Stimulated activated CD4-positive, alpha-beta T cell treated with anti-CD3 and anti-CD28 coated beads, TNF-alpha, amount 100 ng/mL, for 24 hours (primary cell): ENCODE results near the gene DLGAP1.

Source experiments
- DNase-seq, 3 experiments: peaks; one replicate each; pipeline ENCODE4 v3.0.0-alpha.2; 2020; ENCODE audit warnings: low read depth in 3 of 3

Gene DLGAP1

DNA sequence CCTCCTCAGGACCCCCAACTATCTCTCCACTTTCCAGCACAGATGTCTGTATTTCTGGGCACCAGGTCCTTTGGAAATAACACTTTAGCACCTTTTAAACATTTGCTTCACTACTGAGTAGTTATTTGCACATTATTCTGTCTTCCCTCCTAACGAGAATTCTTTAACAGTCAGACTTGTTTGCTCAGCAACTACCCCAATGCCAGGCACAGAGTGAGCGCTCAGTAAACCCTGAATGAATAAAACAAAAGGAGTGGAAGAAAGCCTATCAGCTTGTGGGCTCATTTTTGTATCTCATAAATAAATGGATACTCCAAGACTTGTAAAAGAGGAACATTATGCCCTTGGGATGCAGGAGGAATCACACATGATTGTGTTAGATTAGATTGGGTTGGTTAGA, 554.8 kb downstream of the DLGAP1 start:
- no peak for DNase-seq

DNA sequence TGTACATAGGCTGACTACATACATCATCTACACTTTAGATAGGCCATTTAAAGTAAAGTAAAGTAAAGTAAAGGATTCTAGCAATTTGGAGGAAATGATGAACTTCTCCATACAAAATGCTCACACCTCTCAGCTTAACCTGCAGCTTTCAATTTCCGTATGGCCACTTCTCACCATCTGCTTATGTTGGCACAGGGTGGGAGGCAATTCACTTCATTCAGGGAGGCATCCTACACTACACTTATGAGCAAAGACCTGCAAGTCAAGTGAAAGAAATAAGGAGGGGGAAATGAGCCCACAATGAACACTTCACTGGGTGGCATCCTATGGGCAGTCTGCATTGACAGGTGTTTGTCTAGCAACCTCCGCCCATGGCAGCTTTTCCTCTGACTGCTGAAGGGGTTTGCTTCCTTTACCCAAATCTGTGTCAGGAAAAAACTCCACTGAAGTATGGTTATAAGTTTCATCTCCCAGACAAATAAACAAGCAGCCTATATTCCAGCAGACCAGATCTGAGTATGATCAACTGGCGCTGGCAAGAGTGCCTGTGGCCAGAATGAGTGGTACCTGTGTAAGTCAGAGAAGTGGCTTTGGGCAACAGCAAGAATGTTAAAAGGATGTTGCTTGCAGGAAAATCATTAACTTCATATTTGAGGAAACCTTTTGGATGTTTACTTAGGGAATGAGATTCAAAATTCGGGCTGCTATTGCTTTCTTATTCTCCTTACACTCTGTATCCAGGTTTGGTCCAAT, 556.1 kb downstream of the DLGAP1 start:
- no peak for DNase-seq

DNA sequence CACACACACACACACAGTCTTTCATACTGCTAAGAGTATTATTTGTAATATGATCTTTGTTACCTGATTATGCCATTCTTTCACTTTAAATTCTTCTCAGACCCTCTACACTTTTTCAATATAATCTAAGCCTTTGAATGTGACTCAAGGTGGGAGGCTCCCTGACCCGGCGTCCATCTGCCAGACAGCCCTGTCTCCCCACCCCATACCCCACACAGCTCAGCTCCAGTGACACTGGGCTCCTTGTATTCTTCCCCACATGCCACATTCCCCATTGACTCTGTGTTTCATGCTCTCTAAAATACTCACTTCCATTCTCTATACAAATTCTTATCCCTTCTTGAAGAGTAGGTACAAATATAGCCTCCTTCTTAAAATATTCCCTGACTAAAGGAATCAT, 563.0 kb downstream of the DLGAP1 start:
- no peak for DNase-seq

DNA sequence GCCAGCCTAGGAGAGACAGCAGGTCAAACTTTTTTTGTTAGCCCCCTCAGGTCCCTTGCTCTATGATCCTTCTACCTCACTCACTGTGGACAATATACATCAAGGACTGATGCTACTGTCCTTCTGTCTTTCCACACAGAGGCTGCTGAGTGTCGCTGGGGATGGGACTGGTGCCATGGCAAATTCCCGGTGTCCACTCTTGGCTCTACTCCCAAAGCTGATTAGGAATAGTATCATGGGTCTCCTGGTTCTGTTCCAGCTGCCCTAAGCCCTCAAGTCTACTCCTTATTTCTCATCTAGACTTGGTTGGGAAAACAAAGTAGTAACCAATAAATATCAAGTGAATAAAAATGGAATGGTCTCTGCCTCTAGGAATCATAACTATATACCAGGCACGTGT, 563.9 kb downstream of the DLGAP1 start:
- DNase-seq, result no peak

DNA sequence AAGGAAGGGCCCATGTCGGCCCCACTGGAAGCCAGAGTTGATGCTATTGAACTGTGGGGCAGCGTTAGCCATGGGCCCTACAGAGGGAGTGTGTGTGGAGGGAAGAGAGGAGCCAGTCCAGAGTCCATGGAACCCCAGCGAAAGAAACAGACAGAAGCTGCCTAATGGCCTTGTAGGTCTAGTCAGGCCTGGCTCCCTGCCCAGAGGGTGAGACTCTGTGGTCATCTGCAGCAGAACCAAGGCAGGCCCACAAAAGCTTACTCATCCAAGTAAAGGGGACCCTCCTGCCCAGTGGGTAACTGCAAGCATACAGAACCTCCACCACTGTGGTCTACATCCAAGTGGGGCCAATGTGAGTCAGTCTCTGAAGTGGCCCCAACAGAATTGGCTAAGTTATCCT, 565.3 kb downstream of the DLGAP1 start:
- no peak for DNase-seq

DNA sequence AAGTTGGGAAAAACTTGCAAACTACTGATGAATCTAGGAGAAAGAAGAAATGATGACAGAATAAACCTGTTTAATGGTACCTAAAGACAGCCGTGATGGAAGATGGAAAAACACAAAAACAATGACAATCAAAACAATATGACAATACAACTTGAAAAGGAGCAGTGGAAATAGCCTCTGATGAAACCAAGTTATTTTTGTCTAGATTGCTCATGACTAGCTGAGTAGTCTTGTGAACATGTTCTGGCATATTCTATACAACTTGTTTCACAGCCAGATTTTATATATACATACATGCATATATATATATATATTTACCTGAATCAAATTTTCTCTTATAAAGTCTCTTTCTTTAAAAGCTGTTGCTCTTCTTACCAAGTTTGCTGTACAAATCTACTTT, 566.0 kb downstream of the DLGAP1 start:
- DNase-seq, result no peak

DNA sequence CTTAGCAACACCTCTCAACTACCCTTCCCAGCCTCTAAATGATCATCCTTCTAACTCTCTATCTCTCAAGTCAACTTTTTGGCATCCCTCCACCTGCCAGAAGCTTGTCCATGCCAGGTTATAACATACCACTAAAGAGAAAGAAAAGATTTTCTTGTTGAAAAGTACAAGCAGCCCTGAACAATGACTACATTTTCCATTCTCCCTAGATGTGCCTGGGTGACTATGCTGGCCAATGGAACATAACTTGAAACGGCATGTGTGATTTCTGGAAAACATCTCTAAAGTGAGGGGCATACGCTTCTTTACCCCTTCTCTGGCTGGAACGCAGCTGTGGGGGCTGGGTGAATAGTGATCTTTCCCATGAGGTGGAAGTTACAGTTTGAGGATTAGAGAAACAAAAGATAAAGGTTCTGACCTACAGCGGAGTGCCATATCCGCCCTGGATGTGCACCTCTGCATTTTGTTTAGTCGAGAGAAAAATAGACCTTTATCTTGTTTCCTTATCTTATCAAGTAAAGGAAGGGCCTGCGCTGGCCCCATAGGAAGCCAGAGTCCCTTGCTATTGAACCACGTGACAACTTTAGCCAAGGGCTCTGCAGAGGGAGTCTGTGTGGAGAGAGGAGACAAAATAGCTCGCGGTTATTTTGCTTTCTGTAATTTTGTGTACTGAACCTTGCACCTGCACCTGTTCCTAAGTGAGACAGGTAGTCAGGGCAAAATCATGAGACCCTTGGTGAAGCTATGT, 568.4 kb downstream of the DLGAP1 start:
- DNase-seq, result no peak

DNA sequence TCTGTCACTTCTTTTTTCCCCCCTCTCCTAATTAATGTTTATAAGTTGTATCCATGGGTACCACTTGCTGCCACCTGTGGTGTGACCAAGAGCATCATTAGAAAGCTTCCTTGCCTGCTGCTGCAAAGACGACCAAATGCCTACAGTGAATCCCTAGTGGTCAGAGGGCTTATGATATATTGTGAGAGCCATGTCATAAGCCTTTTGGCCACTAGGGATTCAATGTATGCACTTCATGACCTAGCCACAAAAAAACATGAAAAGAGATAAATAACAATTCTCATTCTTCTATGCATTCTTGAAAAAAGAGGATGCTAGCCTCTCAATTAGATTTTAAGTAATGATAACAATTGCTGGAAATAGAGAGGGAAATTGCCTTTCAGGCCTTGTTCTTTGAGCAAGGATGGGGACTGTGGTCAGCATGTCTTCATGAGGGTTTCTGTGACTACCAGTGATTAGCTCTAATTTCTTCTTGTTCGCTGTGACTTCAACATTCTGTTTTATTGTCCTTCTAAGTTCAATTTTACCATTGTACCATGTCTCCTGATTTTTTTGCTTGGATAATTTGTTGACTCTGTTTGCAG, 569.8 kb downstream of the DLGAP1 start:
- DNase-seq, result no peak

DNA sequence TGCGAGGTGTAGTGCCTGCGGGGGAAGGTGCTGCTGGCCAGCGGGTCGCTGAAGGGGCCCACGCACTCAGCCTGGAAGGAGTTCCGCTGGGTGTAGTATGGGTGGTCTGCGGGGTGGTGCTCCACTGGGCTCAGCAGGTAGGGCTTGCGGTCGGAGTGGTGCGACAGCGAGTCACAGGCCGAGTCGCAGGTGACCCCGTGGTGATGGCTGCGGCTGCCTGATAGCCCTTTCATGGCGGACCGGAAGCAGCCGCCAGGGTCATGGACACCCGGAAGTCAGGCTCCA, 575.3 kb downstream of the DLGAP1 start:
- no peak for DNase-seq

DNA sequence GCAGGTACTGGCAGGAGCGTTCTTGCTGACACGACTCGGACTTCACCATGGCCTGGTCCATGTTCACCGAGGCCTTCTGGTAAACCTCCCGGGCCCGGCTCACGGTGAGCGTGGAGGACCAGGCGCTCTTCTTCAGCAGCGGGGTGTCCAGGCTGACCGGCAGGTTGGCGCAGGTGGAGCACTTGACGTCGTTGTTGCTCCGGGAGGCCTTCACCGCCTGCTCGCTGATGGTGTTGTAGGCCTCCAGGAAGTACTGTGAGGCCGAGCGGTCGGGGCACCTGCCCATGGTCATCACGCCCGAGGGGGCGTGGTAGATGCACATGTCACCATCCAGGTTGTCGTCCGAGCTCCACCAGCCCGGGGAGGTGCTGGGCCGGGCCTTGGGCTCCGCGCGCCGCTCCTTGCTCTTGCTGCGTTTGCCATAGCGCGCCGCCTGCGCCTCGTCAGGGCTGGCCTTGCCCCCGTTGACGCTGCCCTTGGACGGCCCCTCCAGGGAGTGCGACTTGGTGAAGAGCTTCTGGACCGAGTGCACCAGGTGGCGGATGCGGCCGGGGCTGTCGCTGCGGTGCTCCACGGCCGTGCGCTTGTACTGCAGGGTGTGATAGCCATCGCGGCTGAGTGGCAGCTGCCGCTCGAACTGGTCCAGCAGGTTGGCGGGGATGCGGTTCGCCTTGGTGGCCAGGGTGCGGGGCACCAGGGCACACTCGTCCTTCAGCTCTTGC, 575.8 kb downstream of the DLGAP1 start:
- no peak for DNase-seq

DNA sequence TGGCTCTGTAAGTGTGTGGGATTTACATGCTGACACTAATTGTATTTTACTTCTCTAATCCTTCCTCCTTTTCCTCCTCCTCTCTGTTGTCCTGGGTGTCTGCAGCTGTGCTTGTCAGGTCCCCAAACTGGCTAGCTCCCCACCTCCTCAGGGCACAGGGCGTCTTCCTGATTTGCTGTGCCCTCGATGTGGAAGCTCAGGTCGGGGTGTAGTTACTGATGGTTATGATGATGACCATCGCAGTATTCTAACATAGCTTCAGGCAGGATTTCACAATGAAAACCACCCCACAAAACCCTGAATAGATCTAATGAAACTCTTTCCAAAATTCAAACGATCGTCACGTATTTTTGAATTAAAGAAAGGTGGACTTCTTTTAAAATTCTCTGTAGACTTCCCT, 576.7 kb downstream of the DLGAP1 start:
- DNase-seq, result no peak

DNA sequence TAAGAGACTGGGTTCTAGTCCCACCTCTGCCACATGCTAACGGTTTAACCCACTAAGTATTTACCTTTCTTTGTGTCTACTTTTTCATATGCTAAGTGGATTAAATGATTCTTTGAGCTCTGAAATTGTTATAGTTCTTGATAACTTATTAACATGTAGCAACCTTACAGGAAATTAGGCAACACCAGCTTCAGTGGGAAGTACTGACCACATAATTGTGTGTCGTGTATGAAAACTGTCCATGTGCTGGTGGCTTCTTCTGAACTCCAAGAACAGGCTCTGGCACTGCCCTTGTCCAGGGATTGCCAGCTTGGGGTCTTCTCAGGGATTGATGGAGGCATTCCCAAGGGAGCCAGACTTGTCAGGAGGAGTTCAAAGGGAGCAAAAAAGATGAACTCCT, 577.4 kb downstream of the DLGAP1 start:
- DNase-seq, result no peak

DNA sequence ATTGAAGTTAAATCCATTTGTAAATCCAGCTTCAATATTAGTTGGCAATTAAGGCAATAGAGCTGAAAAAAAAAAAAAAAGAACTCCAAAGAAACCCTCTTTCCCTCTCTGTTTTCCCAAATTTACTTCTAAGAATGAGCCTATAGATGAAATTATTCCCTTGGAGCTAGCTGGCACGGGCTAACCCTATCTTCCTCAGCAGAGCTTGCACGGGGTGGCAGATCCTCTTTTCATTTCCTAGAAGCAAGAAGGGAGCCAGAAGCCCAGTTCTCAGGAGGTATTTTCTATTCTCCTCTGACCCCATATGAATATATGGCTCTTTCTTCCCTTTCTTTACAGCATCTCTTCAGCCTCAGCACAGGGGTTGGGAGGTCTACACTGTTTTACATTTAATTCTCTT, 579.1 kb downstream of the DLGAP1 start:
- DNase-seq, result no peak

DNA sequence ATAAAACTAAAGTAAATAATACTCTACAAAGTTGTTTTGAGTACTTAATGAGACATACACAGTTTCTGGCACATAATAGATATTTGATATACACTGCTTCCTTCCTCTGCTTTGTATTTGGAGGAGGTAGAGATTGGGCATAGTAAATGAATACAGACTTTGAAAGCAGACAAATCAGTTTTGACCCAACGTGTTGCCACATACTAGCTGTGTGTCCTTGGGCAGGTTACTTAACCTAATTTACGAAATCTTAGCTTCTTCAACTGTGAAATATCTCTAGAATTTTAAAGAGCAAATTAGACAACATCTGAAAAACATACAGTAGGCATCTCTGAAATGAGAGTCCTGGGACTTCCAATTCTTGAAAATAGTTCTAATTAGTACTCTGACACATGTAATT, 579.7 kb downstream of the DLGAP1 start:
- no peak for DNase-seq

DNA sequence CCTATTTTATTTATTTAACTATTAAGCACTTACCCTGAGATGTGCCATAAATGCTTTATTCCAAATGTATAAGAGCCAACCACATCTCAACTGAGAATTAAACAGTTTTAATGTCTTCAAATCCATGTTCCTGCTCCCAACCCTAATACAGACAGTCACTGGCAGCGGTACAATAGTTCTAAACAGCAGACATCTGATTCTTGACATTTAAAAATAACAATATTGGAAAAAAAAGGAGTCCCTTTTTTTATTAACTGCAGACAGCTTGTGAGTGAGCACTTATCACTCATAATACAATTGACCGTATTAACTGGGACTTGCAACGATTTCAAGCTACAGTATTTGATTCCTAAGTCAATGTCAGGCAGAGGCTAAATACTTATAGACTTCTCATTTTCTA, 580.5 kb downstream of the DLGAP1 start:
- no peak for DNase-seq

DNA sequence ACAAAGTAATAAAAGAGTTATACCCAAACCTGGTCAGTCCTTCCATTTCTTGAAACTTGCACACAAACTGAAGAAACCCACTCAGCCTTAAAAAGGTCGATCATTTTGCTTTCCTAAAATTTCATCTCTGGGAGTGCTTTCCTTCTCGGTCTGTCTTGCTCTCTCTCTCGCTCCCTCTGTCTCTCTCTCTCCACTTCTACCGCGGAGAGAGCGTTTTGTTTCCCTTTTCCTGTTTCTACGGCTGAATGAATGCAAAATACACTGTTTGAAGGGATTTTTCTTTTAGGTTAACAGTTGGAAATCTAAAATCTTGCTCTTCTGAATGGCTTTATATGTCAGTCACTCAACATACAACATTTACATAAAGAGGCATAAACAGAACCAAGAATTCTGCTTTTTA, 581.0 kb downstream of the DLGAP1 start:
- no peak for DNase-seq

DNA sequence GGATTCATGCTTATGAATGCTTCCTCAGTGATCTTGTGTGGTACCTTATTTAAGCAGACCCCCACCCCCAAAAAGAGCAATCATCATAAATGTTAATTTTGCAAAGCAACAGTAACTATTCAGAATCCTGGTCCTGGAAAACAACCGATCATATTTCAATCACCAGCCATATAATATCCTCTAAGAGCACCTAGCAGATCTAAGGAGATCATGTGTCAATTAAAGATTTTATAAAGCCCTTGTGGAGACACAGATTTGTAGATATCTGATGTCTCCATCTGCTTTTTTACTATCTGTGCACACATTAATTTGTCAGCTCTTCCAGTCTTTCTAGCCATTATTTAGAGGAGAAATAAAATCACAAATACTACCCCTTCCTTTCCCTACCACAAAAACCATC, 581.4 kb downstream of the DLGAP1 start:
- no peak for DNase-seq

DNA sequence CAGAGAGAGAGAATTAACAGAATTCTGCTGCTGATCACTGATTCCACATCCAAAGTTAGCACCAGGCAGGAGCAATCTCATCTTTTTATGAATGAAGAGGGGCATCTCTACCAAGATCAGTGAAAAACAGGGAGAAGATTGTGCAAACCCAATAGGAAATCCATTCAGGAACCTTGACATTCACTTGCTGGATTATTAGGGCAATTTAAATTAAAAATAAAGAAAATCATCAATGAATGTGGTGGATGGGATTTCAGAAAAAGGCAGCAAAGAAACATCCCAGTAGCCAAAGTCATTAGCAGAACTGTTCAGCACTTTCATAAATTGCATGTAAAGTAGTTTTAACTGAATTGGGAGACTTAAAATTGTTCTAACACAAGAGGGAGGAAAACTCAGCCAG, 581.9 kb downstream of the DLGAP1 start:
- DNase-seq, result no peak

DNA sequence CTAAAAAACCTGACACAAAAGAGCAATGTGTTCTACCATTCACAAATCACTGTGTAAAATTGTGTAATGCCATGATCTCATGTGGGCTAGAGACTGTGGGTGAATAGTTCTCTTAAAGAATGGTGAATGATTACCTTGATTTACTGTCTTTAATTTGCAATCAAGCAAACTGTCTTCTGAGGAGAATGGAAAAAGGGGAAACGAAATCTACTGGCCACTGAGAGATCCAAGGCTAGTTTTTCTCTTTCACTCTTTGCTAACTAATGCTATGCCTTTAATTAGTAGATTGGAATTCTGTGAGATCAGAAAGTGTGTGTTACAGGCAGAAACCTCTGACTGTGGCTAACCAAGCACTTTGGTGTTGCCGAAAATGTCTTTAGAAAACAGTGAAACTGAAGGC, 582.5 kb downstream of the DLGAP1 start:
- DNase-seq, result no peak

DNA sequence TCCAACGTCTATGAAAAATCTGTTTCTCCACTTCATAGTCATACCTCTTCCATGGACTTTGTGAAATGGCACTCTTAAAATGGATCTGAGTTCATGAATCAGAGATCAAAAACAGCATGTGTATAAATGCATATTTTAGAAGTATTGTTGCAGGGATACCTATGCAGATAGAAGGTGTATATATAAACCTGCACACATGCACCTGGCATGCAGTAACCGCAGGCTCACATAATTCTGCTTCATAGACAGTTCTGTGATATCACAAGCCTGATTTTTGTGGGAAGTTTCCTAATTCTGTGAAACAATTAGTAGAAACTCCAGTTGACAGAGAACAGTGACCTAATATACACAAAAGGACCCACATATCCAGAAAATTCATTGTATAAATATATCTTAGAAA, 583.4 kb downstream of the DLGAP1 start:
- DNase-seq, result no peak

DNA sequence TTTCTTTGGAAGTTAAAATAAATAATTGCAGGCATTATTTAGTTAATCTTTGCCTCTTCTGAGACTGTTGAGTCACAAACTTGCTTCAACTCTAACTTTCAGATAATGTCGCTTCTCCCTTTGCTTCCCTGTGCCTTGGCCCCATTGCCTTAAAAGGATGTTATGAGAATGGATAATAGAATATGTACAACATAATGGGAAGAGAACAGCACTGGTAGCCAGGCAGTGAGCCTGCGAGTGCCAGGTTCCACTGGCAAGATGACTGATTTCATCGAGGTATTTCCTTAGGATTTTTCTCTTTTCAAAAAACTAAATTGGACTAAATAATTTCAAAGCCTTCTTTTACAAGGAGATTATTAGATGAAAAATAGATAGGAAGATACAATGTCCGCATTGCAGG, 584.2 kb downstream of the DLGAP1 start:
- DNase-seq, result no peak

DNA sequence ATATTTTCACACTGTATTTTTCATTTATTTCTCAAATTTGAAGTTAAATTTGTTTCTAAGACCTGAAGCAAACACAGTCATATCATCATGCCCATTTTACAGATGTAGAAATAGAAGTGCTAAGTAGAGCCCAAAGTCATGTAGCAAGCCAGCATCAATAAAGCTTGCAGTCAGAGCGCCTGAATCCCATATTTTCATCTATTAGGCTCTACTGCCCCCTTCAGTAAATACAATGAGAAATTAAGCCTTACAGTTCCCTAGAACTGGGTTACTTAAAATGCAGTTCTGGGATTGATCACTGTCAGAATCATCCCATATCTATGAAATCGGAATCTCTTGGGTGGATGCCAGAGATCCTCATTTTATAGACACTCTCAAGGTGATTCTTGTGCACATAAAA, 585.3 kb downstream of the DLGAP1 start:
- DNase-seq, result no peak

DNA sequence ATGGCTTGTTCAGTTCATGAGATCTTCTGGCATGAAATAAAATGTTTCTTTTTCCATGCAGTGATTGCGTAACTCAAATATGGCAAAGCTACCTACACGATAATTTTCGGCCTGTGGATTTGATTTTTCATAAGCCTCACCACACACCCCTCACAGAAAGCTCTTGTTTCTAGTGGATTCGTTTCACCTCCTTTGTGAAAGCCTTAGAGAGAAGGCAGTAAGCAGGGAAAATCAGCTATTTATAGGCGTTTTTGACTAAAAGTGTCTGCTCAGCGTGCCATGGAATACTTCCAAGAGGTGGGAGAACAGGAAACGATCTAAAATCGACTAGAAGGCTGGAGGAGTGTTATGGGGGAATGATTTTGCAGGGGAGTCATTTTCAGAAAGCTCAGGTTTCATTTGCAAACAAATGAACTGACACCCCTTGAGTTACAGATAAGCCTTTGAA, 587.2 kb downstream of the DLGAP1 start:
- DNase-seq, result no peak
